ENCODE data around the gene TOMM7.

TOMM7 gene

DNA sequence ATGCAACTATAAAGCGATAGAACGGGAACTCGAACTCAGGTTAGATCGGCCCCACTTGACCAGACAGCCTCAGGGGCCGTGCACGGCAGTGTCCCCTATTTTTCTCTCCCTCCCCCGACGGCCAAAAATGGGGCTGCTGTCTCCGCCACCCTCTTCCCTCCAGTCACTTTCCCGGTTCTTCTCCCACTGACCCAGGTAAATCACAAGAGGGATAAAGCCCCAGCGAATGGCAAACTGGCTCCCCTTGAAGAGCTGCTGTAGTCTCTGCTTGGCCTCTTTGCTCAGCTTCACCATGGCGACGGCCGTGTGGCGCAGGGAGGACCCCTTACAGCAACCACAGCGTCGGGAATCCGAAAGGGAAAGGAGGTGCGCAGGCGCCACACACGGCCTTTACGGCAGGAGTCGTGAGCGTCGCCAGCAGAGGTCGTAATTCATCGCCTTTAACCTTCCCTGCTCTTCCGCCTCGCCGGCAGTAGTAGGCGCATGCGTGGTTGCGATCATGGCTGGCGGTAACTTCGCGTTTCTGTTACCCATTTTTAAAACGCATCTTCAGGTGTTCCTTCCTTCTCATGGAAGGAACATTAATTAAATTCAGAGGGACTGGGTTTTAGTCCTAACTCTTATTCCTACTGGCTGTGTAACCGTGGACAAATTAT lies at the start of gene TOMM7:
Gene TOMM7, minus strand, starts transcription at position 364 of the 656 bp plus-strand sequence. Its CDS starts 70 bp downstream, at position 294.
- peak; percentile 77 for DNase-seq (ENCODE audit: low read depth, low spot score)

- DNase-seq (ENCODE audit: low read depth, low spot score) = no peak
Measured at GRCh38 chr7:22872096-22872807, 49.6 kb upstream of the TOMM7 start.

DNA sequence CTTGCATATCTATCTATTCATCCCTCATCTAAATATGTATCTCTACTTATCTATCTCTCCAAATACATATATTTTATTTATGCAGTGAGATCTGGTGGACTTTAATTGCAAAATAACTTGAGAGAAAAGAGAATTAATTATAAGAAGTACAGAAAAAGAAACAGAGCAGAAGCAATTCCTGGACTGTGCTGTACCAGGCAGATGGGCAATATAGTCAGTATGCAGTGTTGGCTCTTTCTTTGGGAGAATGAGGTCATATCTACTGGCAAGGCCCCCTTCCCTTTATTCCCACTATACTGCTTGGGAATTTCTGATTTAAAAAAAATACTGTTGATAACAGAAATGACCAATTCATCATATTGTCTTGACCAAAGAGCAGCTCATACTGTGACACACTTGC lies 49.0 kb upstream of the TOMM7 start:
- DNase-seq (ENCODE audit: low read depth, low spot score) = no peak

DNA sequence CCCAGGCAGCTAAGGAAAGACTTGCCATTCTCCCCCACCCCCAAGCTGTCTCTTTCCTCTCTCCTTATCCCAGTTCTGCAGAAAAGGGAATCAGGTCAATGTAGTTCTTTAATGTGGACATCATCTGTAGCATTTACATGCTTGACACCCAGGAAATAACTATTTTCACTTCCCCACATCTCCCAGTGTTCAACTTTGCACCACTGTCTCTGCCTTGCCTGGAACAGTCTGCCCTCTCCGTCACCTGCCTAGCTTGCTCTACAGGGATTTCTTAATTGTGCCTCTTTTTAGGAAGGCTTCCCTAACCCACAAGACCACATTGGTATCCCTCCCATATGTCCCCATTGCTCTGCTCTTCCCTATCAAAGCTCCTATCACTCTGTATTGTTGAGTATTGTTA lies 45.9 kb upstream of the TOMM7 start:
- DNase-seq (ENCODE audit: low read depth, low spot score) = no peak

DNA sequence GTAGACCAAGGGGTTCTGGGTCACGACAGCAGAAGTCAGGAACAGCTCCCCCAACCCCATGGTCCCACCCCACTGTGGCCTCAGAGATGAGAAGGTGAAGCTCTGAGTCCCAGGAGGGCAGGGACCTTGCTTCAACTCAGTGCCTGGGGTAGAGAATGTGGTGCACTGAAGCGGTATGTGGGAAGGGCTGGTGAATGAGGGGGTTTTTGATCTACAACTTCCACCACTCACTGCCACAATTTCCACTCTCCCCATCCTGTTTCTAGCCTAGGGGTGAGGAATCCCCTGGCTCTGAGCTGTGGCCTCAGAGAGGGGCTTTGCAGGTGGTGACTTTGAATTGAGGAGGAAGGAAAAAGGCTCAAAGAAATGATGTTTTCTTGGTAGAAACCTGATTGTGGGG lies 44.9 kb upstream of the TOMM7 start:
- no peak for DNase-seq (ENCODE audit: low read depth, low spot score)

- no peak for DNase-seq (ENCODE audit: low read depth, low spot score)
Measured at GRCh38 chr7:22867003-22867402, 44.4 kb upstream of the TOMM7 start.

GRCh38 chr7:22865602-22865960 lies 42.9 kb upstream of the TOMM7 start:
- no peak for DNase-seq (ENCODE audit: low read depth, low spot score)

DNA sequence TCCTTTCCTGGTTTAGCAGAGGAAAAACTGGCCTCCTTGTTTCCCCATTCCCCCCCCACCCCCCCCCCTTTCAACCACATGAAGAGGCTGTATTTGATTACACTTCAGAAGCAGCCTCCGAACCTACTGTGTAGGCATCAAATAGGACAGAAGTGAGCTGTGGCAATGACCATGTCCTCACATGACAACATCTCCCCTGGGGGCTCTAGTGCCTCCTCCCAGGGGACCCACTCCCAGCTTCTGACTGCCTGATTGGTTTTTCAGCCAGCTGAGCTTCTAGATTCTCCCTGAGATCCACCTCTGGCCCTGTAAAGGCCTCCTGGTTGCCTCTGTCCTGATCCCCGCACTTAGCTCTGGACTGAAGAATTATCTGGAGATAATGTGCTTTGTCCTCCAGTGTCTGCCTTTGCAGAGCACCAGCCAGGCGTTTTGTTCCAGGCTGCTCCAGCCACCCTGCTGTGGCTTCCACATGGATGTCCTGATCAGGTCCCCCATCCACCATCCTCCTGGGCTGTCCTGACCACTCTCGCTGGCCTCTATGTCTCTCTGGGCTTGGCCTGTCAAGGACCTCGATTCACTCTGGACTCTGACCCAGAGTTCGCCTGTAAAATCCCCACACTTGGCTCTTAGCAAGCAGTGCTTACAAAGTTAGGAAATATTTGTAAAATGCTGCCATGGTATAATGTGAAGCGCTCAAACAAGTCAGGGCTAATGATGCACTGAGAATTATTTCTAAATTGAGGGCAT lies 42.4 kb upstream of the TOMM7 start:
- no peak for DNase-seq (ENCODE audit: low read depth, low spot score)

DNA sequence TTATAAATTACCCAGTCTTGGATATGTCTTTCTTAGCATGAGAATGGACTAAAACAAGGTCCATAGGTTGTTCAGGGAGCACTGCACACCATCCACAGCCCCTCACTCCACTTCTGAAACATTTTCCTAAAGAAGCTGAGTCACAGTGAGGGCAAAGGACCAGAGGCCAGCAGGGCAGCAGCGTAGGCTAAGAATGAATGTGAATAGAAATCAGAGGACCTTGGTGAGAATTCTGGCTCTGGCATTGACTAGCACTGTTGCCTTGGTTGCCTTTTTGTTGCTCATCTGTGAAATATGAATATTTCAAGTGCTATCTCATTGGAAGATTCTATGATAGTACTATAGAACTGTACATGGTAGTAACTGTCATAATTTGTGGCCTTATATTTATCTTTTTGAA lies 41.7 kb upstream of the TOMM7 start:
- no peak for DNase-seq (ENCODE audit: low read depth, low spot score)

DNA sequence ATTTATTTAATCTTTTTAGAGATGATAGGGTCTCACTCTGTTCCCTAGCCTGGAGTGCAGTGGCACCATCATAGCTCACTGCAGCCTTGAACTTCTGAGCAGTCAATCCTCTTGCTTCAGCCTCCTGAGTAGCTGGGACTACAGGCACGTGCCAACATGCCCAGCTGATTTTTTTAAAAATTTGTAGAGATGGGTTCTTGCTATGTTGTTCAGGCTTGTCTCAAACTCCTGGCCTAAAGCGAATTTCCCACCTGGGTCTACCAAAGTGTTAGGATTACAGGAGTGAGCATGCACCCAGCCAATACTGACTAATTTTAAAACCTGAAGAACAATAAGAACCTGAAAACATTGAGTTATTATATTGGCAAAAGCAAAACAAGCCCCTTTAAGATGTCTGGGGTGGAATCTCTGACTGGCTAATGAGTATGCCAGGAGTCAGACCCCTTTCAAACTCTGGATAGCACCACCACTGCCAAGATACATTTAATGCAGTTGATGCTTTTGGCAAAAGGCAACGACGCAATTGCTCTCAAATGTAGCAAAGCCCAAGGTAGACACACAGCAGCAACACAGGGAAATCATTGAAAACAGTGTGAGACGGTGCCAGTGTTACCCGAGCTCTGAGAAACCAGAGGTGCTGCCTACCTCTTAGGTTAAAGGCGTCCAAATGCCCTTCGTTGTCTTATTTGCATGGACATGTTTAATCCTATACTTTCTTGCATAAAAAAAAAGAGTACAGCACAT lies 40.7 kb upstream of the TOMM7 start:
- DNase-seq (ENCODE audit: low read depth, low spot score) = no peak

- DNase-seq (ENCODE audit: low read depth, low spot score) = no peak
Measured at GRCh38 chr7:22861576-22861975, 38.9 kb upstream of the TOMM7 start.

DNA sequence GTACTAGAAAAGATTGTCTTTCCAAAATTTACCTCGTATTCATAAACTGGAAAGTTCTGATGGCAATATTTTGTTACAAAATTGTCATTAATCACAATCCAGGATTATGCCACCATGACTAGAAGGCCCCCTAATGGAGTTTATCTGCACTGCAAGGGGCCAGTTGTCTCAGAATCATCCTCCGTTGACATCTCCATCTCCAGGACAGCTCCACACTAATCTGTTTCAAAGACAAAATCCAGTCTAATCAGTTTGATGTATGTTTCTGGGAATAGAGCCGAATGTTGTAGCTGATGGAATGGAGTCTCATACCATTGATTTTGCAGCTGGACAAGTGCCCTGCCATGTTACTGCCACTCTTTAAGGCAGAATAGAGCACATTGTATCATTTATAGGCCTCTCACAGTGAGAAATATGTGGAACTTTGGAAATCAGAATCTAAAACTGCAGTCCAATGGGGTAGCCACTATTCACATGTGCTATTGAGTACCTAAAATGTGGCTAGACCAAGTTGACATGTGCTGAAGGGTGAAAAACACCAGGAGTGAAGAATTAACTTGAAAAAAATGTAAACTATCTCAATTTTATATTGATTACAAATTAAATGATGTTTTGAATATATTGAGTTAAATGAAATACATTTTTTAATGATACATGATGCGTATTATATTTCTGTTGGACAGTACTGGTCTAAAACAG lies 38.3 kb upstream of the TOMM7 start:
- no peak for DNase-seq (ENCODE audit: low read depth, low spot score)

DNA sequence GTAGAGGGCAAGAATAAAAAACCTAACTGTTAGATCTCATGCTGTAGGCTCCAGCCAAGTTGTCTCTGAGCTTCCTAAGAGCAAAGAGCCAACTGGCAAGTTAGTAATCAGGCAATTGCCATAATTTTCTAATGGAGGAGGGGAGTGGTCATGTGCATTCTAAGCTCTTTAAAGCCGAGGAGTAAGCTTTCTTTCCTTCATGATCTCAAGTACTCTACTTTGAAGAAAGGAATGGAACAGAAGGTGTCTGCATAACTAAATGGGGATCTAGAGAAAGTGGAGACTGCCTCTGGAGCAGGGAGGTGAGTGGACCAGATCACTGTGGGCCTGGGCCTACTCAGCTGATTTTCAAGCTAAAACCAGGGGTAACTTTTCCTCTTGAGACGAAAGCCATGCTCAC lies 37.7 kb upstream of the TOMM7 start:
- no peak for DNase-seq (ENCODE audit: low read depth, low spot score)

- DNase-seq (ENCODE audit: low read depth, low spot score) = no peak
Measured at GRCh38 chr7:22859641-22860290, 37.1 kb upstream of the TOMM7 start.

- no peak for DNase-seq (ENCODE audit: low read depth, low spot score)
Measured at GRCh38 chr7:22858640-22859561, 36.3 kb upstream of the TOMM7 start.

GRCh38 chr7:22858274-22858639 lies 35.6 kb upstream of the TOMM7 start:
- no peak for DNase-seq (ENCODE audit: low read depth, low spot score)

DNA sequence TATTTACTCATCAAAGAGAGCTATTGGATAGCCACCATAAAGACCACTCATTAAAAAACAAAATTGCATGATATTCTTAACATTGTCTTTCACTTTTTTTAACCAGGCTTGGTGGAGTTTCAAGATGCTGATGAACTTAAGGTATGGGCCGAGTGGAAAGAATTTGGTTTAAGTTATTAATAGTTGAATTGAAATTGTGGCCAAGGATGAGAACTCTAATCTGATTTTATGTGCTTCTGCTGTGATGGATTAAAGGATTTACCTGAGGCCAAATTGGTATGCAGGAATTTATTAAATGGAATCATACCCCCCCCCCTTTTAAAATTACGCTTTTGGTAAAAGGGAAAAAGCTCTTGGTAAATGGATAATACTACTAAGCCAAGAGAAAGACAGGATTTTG lies 33.8 kb upstream of the TOMM7 start:
- DNase-seq (ENCODE audit: low read depth, low spot score) = no peak

- no peak for DNase-seq (ENCODE audit: low read depth, low spot score)
Measured at GRCh38 chr7:22855049-22855392, 32.4 kb upstream of the TOMM7 start.

- DNase-seq (ENCODE audit: low read depth, low spot score) = peak; percentile 62
Measured at GRCh38 chr7:22854158-22855048, 31.8 kb upstream of the TOMM7 start.

Measured in activated CD4-positive, CD25-positive, alpha-beta regulatory T cell treated with anti-CD3 and anti-CD28 coated beads, Interleukin-2, amount 50 U/mL, for 16 hours (primary cell).